ENCODE results near the gene DHRS2. TPM values are rescaled to one million over a fixed set of nuclear protein-coding genes. Genes with fewer than 3 reads are reported as not detected.

DHRS2 gene
- total RNA-seq, 2 donors from 2014 or later, result not detected

DNA sequence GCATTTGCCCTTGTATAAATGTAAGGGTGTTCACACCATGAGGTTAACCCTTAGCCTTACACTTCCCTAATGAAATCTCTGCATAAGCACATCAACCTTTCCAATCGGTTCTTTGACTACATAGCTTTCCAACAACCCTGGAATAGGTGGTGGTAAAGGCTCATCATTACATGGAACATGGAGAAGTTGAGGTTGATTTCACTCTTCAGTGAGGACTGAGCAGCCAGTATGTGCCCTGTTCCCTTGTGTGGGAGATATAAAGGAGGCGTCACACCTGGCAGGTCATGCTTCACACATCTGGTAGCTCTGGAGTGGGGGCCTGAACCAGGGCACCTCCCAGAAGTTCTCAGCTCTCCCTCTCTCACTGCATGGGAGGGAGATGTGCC is 35.8 kb upstream of the DHRS2 start:
- Histone ChIP-seq H3K9me3 (no peaks in the 10 kb centered on the region), H3K27me3 (replicated peaks; ENCODE audit: insufficient read depth) (no peaks in the 10 kb centered on the region), H3K27ac (no peak overlapping the region), H3K4me1 (ENCODE audit: control insufficient read depth in 1 of 2, low read depth in 2 of 2) (no peaks in the 10 kb centered on the region), H3K36me3 (no peaks in the 10 kb centered on the region), H3K4me3 (no peak overlapping the region)
- TF ChIP-seq, protein P1, sequence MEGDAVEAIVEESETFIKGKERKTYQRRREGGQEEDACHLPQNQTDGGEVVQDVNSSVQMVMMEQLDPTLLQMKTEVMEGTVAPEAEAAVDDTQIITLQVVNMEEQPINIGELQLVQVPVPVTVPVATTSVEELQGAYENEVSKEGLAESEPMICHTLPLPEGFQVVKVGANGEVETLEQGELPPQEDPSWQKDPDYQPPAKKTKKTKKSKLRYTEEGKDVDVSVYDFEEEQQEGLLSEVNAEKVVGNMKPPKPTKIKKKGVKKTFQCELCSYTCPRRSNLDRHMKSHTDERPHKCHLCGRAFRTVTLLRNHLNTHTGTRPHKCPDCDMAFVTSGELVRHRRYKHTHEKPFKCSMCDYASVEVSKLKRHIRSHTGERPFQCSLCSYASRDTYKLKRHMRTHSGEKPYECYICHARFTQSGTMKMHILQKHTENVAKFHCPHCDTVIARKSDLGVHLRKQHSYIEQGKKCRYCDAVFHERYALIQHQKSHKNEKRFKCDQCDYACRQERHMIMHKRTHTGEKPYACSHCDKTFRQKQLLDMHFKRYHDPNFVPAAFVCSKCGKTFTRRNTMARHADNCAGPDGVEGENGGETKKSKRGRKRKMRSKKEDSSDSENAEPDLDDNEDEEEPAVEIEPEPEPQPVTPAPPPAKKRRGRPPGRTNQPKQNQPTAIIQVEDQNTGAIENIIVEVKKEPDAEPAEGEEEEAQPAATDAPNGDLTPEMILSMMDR (IDR thresholded peaks at IDR 0.05), result no peak
- DNase-seq (ENCODE audit: low spot score), result no peak
- no peak for ATAC-seq (ENCODE audit: insufficient number of reproducible peaks, low FRiP score, low read depth)

DNA sequence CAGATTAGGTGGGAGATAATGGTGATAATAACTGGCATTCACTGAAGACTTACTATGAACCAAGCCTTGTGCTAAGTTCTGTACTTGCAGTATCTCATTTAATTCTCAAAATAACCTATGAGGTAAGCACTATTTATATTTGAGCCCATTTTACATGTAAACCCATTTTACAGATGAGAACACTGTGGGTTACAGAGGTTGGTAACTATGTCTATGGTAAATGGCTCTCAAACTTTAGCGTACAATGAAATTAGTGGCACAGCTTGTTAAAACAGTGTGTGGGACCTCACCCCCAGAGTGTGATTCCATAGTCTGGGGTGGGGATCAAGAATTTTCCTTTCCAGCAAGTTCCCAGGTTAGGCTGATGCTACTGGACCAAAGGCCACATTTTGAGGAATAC is 35.4 kb upstream of the DHRS2 start:
- H3K27me3 ChIP-seq (replicated peaks; ENCODE audit: insufficient read depth), result no peaks in the 10 kb centered on the region
- ATAC-seq (ENCODE audit: insufficient number of reproducible peaks, low FRiP score, low read depth), result no peak
- TF ChIP-seq, protein P1 (IDR thresholded peaks at IDR 0.05), result no peak
- DNase-seq (ENCODE audit: low spot score), result no peak
- no peaks in the 10 kb centered on the region for H3K36me3 ChIP-seq
- H3K27ac ChIP-seq, result no peak overlapping the region
- H3K4me3 ChIP-seq, result no peak overlapping the region
- no peaks in the 10 kb centered on the region for H3K4me1 ChIP-seq (ENCODE audit: control insufficient read depth in 1 of 2, low read depth in 2 of 2)
- H3K9me3 ChIP-seq, result no peaks in the 10 kb centered on the region

DNA sequence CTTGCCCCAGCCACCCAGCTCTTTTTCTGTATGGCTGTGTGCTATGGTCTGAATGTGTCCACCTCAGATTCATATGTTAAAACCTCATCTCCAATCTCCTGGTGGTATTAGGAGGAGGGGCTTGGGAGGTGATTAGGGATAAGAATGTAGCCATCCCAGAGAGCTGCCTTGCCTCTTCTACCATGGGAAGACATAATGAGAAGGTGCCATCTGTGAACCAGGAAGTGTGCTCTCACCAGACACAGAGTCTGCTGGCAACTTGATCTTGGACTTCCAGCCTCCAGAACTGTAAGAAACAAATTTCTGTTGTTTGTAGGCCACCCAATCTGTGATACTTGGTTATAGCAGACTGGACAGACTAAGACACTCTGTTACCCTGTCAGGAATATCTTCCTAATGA is 34.7 kb upstream of the DHRS2 start:
- no peaks in the 10 kb centered on the region for H3K27me3 ChIP-seq (replicated peaks; ENCODE audit: insufficient read depth)
- no peaks in the 10 kb centered on the region for H3K9me3 ChIP-seq
- no peaks in the 10 kb centered on the region for H3K4me1 ChIP-seq (ENCODE audit: control insufficient read depth in 1 of 2, low read depth in 2 of 2)
- no peaks in the 10 kb centered on the region for H3K36me3 ChIP-seq
- H3K27ac ChIP-seq, result no peak overlapping the region
- DNase-seq (ENCODE audit: low spot score), result no peak
- no peak overlapping the region for H3K4me3 ChIP-seq
- TF ChIP-seq, protein P1 (IDR thresholded peaks at IDR 0.05), result no peak
- no peak for ATAC-seq (ENCODE audit: insufficient number of reproducible peaks, low FRiP score, low read depth)

DNA sequence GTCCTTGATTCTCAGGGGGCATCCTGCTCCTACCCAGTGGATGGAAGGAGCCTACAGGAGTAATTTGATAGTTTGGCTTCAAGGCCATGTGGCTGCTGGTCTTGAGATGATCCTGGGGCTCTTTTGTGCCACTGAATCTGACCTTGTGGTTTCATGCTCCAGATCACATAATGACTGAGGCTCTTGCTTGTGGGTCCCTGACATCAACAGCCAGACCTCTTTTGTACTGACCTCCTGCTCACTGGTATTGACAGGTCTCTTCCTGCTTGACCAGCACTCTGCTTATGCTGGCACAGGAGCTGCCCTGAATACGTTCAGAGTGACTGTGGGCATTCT is 34.4 kb upstream of the DHRS2 start:
- Histone ChIP-seq H3K36me3 (no peaks in the 10 kb centered on the region), H3K27me3 (replicated peaks; ENCODE audit: insufficient read depth) (no peaks in the 10 kb centered on the region), H3K27ac (no peak overlapping the region), H3K4me3 (no peak overlapping the region), H3K4me1 (ENCODE audit: control insufficient read depth in 1 of 2, low read depth in 2 of 2) (no peaks in the 10 kb centered on the region), H3K9me3 (no peaks in the 10 kb centered on the region)
- TF ChIP-seq, protein P1 (IDR thresholded peaks at IDR 0.05), result no peak
- no peak for ATAC-seq (ENCODE audit: insufficient number of reproducible peaks, low FRiP score, low read depth)
- DNase-seq (ENCODE audit: low spot score), result no peak

DNA sequence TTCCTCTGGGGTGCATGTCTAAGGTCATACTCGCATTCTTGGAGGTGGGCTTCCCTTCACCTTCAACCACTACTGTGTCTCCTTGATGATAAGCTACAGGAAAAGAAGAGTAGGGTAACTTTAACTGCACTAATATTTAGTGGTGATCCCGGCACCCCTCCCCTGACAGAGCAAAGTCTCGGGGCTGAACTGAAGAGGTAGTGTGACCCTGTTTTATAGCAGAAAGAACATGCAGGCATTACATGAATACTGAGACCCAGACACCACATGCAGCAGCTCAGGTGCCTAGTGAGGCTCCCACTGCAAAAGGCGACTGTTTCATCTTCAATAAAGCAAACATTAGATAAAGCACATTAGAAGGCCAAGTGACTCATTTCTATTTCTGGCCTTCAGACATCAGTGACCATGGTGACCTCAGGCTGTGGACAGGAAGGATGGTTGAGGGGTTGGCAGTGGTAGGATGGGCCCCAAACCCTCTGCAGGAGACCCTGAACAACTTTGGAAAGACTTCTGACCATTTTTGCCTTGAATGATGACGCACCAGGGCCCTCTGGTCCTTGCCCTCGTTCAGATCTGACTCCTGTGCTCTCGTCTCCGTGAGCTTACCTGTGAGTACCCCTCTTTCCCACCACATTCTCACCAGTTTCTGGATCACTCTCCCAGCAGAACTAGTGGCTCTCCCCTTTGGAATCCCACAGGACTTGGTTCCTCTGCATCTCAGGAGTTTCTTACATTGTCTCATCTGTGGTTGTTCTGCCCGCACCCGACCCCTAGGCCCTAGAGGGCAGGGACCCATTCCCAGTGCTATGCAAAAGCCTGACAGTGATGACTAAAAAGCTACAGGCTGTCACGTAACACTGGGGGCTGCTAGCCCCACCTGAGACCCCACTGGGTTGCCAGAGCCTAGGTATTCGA is 33.7 kb upstream of the DHRS2 start:
- Histone ChIP-seq H3K27ac (no peak overlapping the region), H3K4me3 (no peak overlapping the region), H3K9me3 (no peaks in the 10 kb centered on the region), H3K36me3 (no peaks in the 10 kb centered on the region), H3K4me1 (ENCODE audit: control insufficient read depth in 1 of 2, low read depth in 2 of 2) (no peaks in the 10 kb centered on the region), H3K27me3 (replicated peaks; ENCODE audit: insufficient read depth) (no peaks in the 10 kb centered on the region)
- DNase-seq (ENCODE audit: low spot score) (no peak), ATAC-seq (ENCODE audit: insufficient number of reproducible peaks, low FRiP score, low read depth) (no peak)
- TF ChIP-seq, protein P1 (IDR thresholded peaks at IDR 0.05), result no peak

All from thoracic aorta (tissue), 2 donors.